ENCODE results near the gene CEP112.

GRCh38 chr17:65916425-65916824, 275.5 kb downstream of the CEP112 start:
- TF ChIP-seq CTCF (conservative IDR thresholded peaks at IDR 0.05; ENCODE audit: low read depth, low read length) (no peak), USF2 (IDR thresholded peaks at IDR 0.05; ENCODE audit: low read depth, low read length) (no peak)

Data from IMR-90 (cell line).